ENCODE results near the gene PCSK7. TPM values are rescaled to one million over a fixed set of nuclear protein-coding genes. Genes with fewer than 3 reads are reported as not detected.
"Not testable (repeated sequence)": the region's sequence is repeated elsewhere in the genome, so short reads cannot be mapped to it uniquely, and the experiment has no call there.

The PCSK7 gene
- total and polyA plus RNA-seq, 4 donors: 7.3 to 32.3 (median 16.2) TPM

GRCh38 chr11:117265745-117266144 is 33.9 kb upstream of the PCSK7 start:
- no peaks in the 10 kb centered on the region for H3K27me3 ChIP-seq (ENCODE audit: control insufficient read depth in 4 of 4, insufficient read depth in 4 of 4, low read length in 3 of 4)
- H3K4me1 ChIP-seq (ENCODE audit: control insufficient read depth in 4 of 4, insufficient read depth in 4 of 4, low read length in 3 of 4): no peaks in the 10 kb centered on the region
- H3K9ac ChIP-seq (ENCODE audit: low read depth in 1 of 2, low read length in 2 of 2): no peak overlapping the region
- no peak overlapping the region for H3K4me3 ChIP-seq (ENCODE audit: low read depth in 1 of 3, low read length in 3 of 3)
- TF ChIP-seq FOXA1 (IDR thresholded peaks at IDR 0.05): no peak
- no peak for TF ChIP-seq HNF4G (IDR thresholded peaks at IDR 0.05)
- no peak for TF ChIP-seq ATF3 (IDR thresholded peaks at IDR 0.05)
- TF ChIP-seq YY1 (IDR thresholded peaks at IDR 0.05): no peak
- TF ChIP-seq JUND (IDR thresholded peaks at IDR 0.05): no peak
- TF ChIP-seq MAX (IDR thresholded peaks at IDR 0.05): no peak
- TF ChIP-seq RAD21 (IDR thresholded peaks at IDR 0.05): no peak
- no peak for TF ChIP-seq RXRA (IDR thresholded peaks at IDR 0.05)
- no peak for TF ChIP-seq REST (IDR thresholded peaks at IDR 0.05)
- no peak for TF ChIP-seq HNF4A (conservative IDR thresholded peaks at IDR 0.05)
- TF ChIP-seq ZBTB33 (IDR thresholded peaks at IDR 0.05): no peak
- TF ChIP-seq EGR1 (IDR thresholded peaks at IDR 0.05; ENCODE audit: low read depth in 2 of 2): no peak
- no peak for TF ChIP-seq TAF1 (conservative IDR thresholded peaks at IDR 0.05)
- TF ChIP-seq NR2F2 (IDR thresholded peaks at IDR 0.05): no peak
- TF ChIP-seq CTCF (IDR thresholded peaks at IDR 0.05; ENCODE audit: low read depth, low read length, missing input control): no peak
- no peak for TF ChIP-seq GABPA (IDR thresholded peaks at IDR 0.05 in 1 of 2, conservative IDR thresholded peaks at IDR 0.05 in 1 of 2)
- TF ChIP-seq FOXA2 (IDR thresholded peaks at IDR 0.05): no peak
- TF ChIP-seq SP1 (IDR thresholded peaks at IDR 0.05): no peak
- 85% methylated on average over 2 of the region's 2 CpGs for WGBS
- DNase-seq (ENCODE audit: low spot score): no peak
- H3K36me3 ChIP-seq (ENCODE audit: control insufficient read depth in 4 of 4, insufficient read depth in 3 of 4, low read depth in 1 of 4, low read length in 3 of 4): peaks cover 0 to 2% (median under 1%) of the 10 kb centered on the region in 4 donors
- H3K27ac ChIP-seq (ENCODE audit: low read depth in 1 of 2, low read length in 2 of 2): no peak overlapping the region
- H3K9me3 ChIP-seq (ENCODE audit: control insufficient read depth in 4 of 4, low read length in 3 of 4): no peaks in the 10 kb centered on the region

- H3K36me3 ChIP-seq (ENCODE audit: control insufficient read depth in 4 of 4, insufficient read depth in 3 of 4, low read depth in 1 of 4, low read length in 3 of 4): not testable (repeated sequence)
These were observed 32.9 kb upstream of the PCSK7 start for GRCh38 chr11:117264624-117265323.

More at GRCh38 chr11:117264624-117265323, 32.9 kb upstream of the PCSK7 start:
- H3K9me3 ChIP-seq (ENCODE audit: control insufficient read depth in 4 of 4, low read length in 3 of 4); H3K9ac ChIP-seq (ENCODE audit: low read depth in 1 of 2, low read length in 2 of 2); H3K27me3 ChIP-seq (ENCODE audit: control insufficient read depth in 4 of 4, insufficient read depth in 4 of 4, low read length in 3 of 4); H3K4me1 ChIP-seq (ENCODE audit: control insufficient read depth in 4 of 4, insufficient read depth in 4 of 4, low read length in 3 of 4); DNase-seq (ENCODE audit: low spot score); H3K27ac ChIP-seq (ENCODE audit: low read depth in 1 of 2, low read length in 2 of 2); H3K4me3 ChIP-seq (ENCODE audit: low read depth in 1 of 3, low read length in 3 of 3): not testable (repeated sequence)
- 94% methylated on average over 7 of the region's 7 CpGs for WGBS
